Urinary bladder (tissue), 4 donors: ENCODE data around the gene FAM76B. TPM values are rescaled to one million over a fixed set of nuclear protein-coding genes. Genes with fewer than 3 reads are reported as not detected.

Experiments used
- DNase-seq: peaks from one replicate; pipeline ENCODE4 v3.0.0-alpha.2; 2015; ENCODE audit errors: extremely low spot score
- H3K27ac ChIP-seq: one replicate; pipeline ENCODE4 v1.5.1; 2013; ENCODE audit warnings: low read depth, mild to moderate bottlenecking, moderate library complexity
- H3K36me3 ChIP-seq: one replicate; pipeline ENCODE4 v1.6.1; 2013; ENCODE audit warnings: mild to moderate bottlenecking, moderate library complexity; ENCODE audit not compliant: insufficient read depth
- H3K4me1 ChIP-seq: one replicate; pipeline ENCODE4 v1.6.1; 2013; ENCODE audit warnings: mild to moderate bottlenecking, moderate library complexity; ENCODE audit not compliant: insufficient read depth
- H3K4me3 ChIP-seq: one replicate; pipeline ENCODE4 v1.5.1; 2013; ENCODE audit warnings: low read depth, low read length
- WGBS: extraction: QIAGEN DNeasy Blood & Tissue Kit; methylation state at CpG from one replicate; pipeline ENCODE4 v1.1.7; 2013; 5-methylcytosine and 5-hydroxymethylcytosine counted together
- polyA plus RNA-seq: library from polyadenylated mRNA; stranded (reverse); fragments of 200-250 nt; gene quantifications from one replicate; pipeline ENCODE4 v1.2.3, GENCODE V29; 2013
- total RNA-seq: library from RNA; depleted of rRNA; stranded (reverse); fragments of >200 nt; gene quantifications from one replicate; pipeline ENCODE4 v1.2.3, GENCODE V29; 2014
- donor health status: healthy with polysubstance abuse.
- donor health status: healthy.

Gene FAM76B
- total and polyA plus RNA-seq, 2 donors: 12.3 to 66.7 TPM

DNA sequence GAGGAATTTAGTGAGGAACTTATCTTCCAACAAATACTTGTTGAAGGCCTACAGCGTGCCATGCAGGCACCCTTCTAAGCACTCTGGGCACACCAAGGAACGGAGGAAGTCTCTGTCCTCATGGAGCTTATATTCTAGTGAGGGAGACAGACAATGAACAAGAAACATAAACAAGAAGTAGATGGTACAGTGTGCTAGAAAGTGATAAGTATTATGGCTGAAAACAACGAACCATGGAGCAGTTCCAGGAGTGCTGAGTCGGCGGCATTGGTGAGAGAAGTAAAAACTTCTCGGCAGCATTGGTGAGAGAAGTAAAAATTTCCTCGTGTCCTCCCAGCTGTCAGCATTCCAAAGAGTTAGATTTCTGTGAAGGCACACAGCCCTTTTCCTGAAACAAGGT lies 53.2 kb downstream of the FAM76B start:
- H3K27ac ChIP-seq: no peak overlapping the region
- 55% methylated on average over 7 of the region's 7 CpGs for WGBS

DNA sequence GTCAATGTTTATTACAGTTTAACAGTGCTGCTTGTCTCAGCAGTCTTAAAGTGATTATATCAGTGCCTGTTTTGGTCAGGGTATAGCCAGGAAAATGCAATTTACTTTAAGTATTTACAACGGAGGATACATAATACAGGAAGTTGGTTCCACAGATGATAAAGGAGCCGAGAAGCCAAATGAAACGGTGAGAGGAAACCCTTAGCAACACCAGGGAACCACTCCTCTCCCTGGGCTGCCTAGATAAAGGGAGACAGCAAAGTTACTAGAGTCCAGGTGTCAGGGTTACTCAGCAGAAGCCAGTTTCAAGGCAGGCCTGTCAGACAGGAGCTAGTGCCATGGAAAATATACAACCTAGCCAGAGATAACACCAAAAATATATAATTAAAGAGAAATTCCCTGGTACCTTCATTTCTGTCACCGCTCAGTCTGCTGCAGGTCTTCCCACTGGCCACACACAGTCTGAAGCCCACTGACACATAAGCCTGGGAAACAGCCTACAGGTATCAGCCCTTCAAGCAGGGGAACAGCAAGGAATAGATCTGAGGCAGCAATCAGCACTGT lies 55.5 kb downstream of the FAM76B start:
- Histone ChIP-seq H3K36me3 (no peaks in the 10 kb centered on the region), H3K4me3 (no peak overlapping the region), H3K27ac (no peak overlapping the region), H3K4me1 (no peaks in the 10 kb centered on the region)
- 28% methylated on average over 4 of the region's 4 CpGs for WGBS
- DNase-seq: no peak

More for the DNA sequence above, 53.2 kb downstream of the FAM76B start:
- Histone ChIP-seq H3K36me3 (no peaks in the 10 kb centered on the region), H3K4me3 (no peak overlapping the region), H3K4me1 (no peaks in the 10 kb centered on the region)
- DNase-seq: no peak

DNA sequence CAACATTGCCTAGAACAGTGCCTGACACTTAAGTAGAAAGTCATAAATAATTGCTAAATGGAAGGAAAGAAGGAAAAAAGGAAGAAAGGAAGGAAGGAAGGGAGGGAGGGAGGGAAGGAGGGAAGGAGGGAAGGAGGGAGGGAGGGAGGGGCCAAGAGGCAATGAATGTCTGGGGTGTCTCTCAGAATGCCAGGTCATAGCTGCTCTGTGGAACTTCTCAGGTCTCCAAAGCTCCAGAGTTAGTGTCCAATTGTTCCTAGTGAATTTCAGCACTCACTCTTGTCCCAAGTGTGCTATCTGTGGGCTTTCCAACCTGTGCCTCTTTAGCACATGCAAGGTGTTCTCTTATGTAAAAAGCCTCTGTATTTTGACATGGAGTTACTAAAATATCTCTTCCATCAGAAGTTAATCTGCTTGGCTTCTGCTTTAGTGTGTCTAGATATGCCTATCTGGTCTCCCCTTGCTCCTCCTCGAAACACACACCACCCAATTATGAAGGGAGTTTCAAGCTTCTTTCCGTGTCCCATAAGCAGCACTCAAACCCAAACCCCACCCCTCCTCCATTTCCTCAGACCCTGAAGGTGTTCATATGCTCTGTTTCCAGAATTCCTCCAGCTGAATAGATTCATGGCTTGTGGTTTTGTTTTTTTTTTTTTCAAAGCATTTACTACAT lies 56.5 kb downstream of the FAM76B start:
- Histone ChIP-seq H3K36me3 (no peaks in the 10 kb centered on the region), H3K27ac (no peak overlapping the region), H3K4me3 (no peak overlapping the region), H3K4me1 (no peaks in the 10 kb centered on the region)
- 81% methylated on average over 2 of the region's 2 CpGs for WGBS
- no peak for DNase-seq

DNA sequence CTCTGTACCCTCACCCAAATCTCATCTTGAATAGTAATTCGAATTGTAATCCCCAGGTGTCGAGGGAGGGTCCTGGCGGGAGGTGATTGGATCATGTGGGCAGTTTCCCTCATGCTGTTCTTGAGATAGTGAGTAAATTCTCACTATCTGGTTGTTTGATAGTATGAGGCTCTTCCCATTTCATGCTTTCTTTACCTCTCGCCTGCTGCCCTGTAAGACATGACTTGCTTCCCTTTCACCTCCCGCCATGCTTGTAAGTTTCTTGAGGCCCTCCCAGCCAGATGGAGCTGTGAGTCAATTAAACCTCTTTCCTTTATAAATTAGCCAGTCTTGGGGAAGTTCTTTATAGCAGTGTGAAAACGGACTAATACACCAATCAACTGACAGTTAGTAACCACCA lies 60.1 kb downstream of the FAM76B start:
- Histone ChIP-seq H3K4me1 (no peaks in the 10 kb centered on the region), H3K27ac (no peak overlapping the region), H3K4me3 (no peak overlapping the region), H3K36me3 (no peaks in the 10 kb centered on the region)
- 90% methylated on average over 6 of the region's 6 CpGs for WGBS
- DNase-seq: no peak

DNA sequence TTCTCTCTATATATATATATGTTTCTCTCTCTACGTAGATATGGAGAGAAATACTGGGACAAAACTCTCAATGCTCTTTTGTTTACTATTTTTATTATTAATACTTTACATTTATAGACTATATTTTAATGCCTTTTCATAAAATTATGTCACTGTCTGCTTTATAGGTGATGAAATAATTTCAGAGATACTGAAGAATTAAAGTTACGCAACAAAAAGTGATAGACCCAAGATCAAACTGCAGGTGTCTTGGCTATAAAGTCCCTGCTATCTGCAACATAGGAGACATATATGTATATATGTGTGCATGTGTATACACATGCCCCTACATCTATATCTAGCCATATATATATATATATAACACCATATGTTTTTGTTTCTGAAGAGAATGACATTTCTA lies 60.8 kb downstream of the FAM76B start:
- no peak for DNase-seq
- Histone ChIP-seq H3K27ac (no peak overlapping the region), H3K36me3 (no peaks in the 10 kb centered on the region), H3K4me3 (no peak overlapping the region), H3K4me1 (no peaks in the 10 kb centered on the region)
- 98% methylated on average over 2 of the region's 2 CpGs for WGBS

DNA sequence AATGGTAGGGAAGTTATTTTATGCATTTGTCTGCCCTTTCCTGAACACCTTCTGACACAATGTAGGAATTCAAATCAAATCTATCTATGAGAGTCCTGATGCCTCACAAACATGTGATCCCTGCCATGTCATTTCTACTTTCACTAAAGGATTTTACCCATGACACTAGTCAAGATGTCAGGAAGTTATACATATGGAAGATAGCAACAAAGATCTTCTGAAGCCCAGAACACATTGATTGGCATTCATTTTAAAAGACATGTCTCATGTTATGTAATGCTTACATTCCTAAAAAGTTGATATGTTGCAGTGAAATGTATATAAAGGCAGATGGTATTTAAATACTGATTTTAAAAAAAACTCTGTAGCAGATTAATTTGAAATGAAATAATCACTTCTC lies 61.5 kb downstream of the FAM76B start:
- no peaks in the 10 kb centered on the region for H3K36me3 ChIP-seq
- DNase-seq: no peak
- no peaks in the 10 kb centered on the region for H3K4me1 ChIP-seq
- H3K27ac ChIP-seq: no peak overlapping the region
- no peak overlapping the region for H3K4me3 ChIP-seq

DNA sequence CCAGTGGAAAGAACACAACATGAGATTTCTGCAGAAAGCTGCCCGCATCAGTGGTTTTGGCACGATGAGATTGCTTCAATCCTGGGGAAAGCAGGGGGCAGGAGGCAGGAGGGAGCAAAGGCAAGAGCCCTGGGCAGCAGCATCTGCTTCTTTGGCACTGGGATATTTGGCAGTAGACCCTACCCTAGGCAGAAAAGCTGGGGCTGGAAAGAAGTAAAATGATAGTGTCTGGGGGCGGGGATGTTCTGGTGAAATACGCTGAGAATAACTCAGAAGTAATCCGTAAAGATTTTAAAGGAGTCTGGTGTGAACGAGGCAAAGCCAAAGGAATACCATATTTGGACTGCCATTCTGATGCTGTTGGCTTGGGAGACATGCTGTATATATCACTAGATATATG lies 62.0 kb downstream of the FAM76B start:
- no peak overlapping the region for H3K27ac ChIP-seq
- DNase-seq: no peak

DNA sequence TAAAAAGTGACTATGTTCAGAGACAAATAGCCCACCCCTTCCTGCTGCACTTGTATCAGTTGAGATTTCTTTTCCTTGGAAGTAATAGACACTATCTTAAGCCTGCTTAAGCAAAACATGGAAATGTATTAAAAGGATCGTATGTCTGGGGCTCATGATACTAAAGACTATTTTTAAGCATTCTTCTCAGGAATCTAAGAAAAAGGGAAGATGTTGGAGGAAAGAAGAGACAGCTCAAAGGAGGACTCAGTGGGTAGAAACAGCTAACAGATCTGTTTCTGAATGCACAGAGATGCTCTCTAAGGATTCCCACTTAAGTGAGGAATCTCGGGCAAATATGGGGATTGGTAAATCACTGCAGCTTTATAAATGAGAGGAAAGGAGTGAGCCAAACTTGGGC lies 62.5 kb downstream of the FAM76B start:
- WGBS: 56% methylated on average over 2 of the region's 2 CpGs
- Histone ChIP-seq H3K27ac (no peak overlapping the region), H3K4me1 (no peaks in the 10 kb centered on the region), H3K36me3 (no peaks in the 10 kb centered on the region), H3K4me3 (no peak overlapping the region)
- no peak for DNase-seq

More for the DNA sequence above, 62.0 kb downstream of the FAM76B start:
- H3K4me3 ChIP-seq: no peak overlapping the region
- H3K4me1 ChIP-seq: no peaks in the 10 kb centered on the region
- no peaks in the 10 kb centered on the region for H3K36me3 ChIP-seq
- whole genome bisulfite sequencing: 35% methylated on average over 6 of the region's 6 CpGs

DNA sequence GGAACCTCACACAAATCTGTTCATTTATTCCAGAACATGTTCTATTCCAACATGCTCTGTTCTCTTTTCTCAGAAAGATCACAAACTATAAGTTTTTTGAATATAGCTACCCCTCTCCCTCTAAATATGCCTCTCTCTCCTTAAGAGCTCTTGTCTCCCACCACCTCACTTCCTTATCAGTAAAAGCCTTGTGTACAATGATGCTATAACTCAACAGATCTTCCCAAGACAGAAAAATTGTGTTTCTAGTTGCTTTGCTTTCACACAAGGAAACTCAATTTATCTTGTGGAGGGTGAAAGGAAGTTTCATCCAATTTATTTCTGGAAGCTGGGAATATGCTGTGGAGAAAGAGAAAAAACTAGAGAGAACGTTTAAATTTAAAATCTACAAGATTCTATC lies 64.4 kb downstream of the FAM76B start:
- H3K27ac ChIP-seq: no peak overlapping the region
- no peaks in the 10 kb centered on the region for H3K36me3 ChIP-seq
- WGBS: 62% methylated on average over 1 of the region's 1 CpG
- H3K4me1 ChIP-seq: no peaks in the 10 kb centered on the region
- no peak overlapping the region for H3K4me3 ChIP-seq
- no peak for DNase-seq

DNA sequence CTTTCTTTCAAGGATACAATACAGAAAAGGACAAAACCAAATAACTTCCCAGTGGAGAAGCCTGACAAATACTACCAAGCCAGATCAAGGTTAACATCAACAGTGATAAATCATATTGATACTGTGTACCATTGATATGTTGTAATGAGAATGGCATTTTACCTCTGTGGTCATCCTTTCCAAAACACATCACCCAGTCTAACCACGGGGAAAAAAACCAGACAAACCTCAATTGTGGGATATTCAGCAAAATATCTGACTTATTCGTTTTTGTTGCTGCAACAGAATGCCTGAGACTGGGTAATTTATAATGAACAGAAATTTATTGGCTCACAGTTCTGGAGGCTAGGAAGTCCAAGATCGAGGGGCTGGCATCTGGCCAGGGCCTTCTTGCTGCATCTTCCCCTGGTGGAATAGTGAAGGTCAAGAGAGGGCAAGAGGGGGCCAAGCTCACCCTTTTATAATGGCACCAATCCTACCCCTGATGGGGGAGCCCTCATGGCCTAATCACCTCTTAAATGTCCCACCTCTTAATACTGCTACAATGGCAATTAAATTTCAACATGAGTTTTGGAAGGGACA lies 66.1 kb downstream of the FAM76B start:
- WGBS: 50% methylated on average over 3 of the region's 3 CpGs
- H3K4me3 ChIP-seq: no peak overlapping the region
- H3K36me3 ChIP-seq: no peaks in the 10 kb centered on the region
- no peak overlapping the region for H3K27ac ChIP-seq
- no peak for DNase-seq
- no peaks in the 10 kb centered on the region for H3K4me1 ChIP-seq

DNA sequence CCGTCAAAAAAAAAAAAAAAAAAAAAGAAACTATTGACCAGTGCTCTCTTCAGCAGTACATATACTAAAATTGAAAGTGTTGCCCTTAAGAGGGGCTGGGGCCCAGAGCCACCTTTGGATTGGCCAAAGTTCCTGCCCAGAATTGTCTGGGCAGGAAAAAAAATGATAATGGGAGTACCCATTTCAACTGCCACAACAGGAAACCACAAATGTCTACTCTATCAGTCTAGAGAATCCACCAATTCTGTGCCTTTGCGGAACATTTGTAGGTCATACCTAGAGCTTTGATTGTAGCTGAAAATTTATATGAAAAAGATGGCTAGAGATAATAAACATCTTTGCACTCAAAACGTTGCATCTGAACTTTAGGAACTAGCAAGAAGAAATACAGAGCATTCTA lies 69.4 kb downstream of the FAM76B start:
- Histone ChIP-seq H3K27ac (no peak overlapping the region), H3K36me3 (no peaks in the 10 kb centered on the region), H3K4me1 (no peaks in the 10 kb centered on the region), H3K4me3 (no peak overlapping the region)
- WGBS: 44% methylated on average over 2 of the region's 3 CpGs
- DNase-seq: no peak

Other genes with a start within 250 kb of the FAM76B start
- gene CEP57, start 716 bp upstream of the FAM76B start, total RNA-seq: 106 TPM
- 21.5 TPM for gene CEP57, start 716 bp upstream of the FAM76B start, polyA plus RNA-seq
- gene MTMR2, start 134.3 kb upstream of the FAM76B start, total RNA-seq: 43.9 TPM
- gene MTMR2, start 134.3 kb upstream of the FAM76B start, polyA plus RNA-seq: 20.5 TPM